Right lobe of liver (tissue), 4 donors: ENCODE measurements around the gene KCNMA1.

Experiments used
- CTCF ChIP-seq, 4 donors: fragments of 200-600 bp in 3 of 4; fragments of 450-650 bp in 1 of 4; IDR thresholded peaks; one replicate each; pipeline versions ENCODE4 v1.5.1 to v1.8.0; 2016 to 2022; ENCODE audit warnings: antibody characterized with exemption in 4 of 4, mild to moderate bottlenecking in 2 of 4
- POLR2A ChIP-seq: fragments of 450-650 bp; IDR thresholded peaks from one replicate; pipeline ENCODE4 v1.6.1; 2017; ENCODE audit warnings: antibody characterized with exemption, mild to moderate bottlenecking
- donor health status: DM: no; HTN: no; CAD: no.
- donor health status: DM: no; HTN: no; CAD: no.
- donor health status: DM: no; HTN: yes; CAD: no.

- no peak for TF ChIP-seq POLR2A
- peak; percentile 82 to 92 (median 86) for TF ChIP-seq CTCF (IDR thresholded peaks at IDR 0.05)
These were observed 463.8 kb downstream of the KCNMA1 start for GRCh38 chr10:77173615-77174461.
